Progenitor cell of endocrine pancreas (in vitro differentiated cells): ENCODE data around the gene DNAH9. TPM values are rescaled to one million over a fixed set of nuclear protein-coding genes. Genes with fewer than 3 reads are reported as not detected.
A peak's percentile ranks its signal among the peaks of the same experiment; 100 is the strongest.

ENCODE experiments used
- DNase-seq: peaks from one replicate; pipeline ENCODE4 v3.0.0; 2021; ENCODE audit warnings: low spot score; ENCODE audit not compliant: unreplicated experiment
- H3K27ac Mint-ChIP-seq: 2 replicates; pipeline ENCODE4 v1.8.0; 2021; ENCODE audit warnings: mild to moderate bottlenecking, moderate library complexity, mixed read lengths
- H3K27me3 Mint-ChIP-seq: 2 replicates; pipeline ENCODE4 v1.8.0; 2021; ENCODE audit warnings: mixed read lengths
- H3K36me3 Mint-ChIP-seq: 2 replicates; pipeline ENCODE4 v1.8.0; 2022; ENCODE audit warnings: mixed read lengths; ENCODE audit not compliant: insufficient read depth
- H3K4me1 Mint-ChIP-seq: 2 replicates; pipeline ENCODE4 v1.8.0; 2021; ENCODE audit warnings: low read depth, mixed read lengths
- H3K4me3 Mint-ChIP-seq: 2 replicates; pipeline ENCODE4 v1.8.0; 2021; ENCODE audit warnings: low read depth, mild to moderate bottlenecking, moderate library complexity, mixed read lengths
- H3K9me3 Mint-ChIP-seq: 2 replicates; pipeline ENCODE4 v1.8.0; 2021; ENCODE audit warnings: low read depth, mixed read lengths
- total RNA-seq: library from RNA; stranded (reverse); gene quantifications from 2 replicates; pipeline ENCODE4 v1.2.1, GENCODE V29; 2021
- TF ChIP-seq, protein P1 (sequence below): fragments of 200-600 bp; sonication (generic); IDR thresholded peaks from one replicate; pipeline ENCODE4 v1.5.0; 2021; ENCODE audit warnings: antibody characterized with exemption, mild to moderate bottlenecking; ENCODE audit not compliant: unreplicated experiment

Gene DNAH9
- total RNA-seq, 1 donor from 2014 or later: 1.5 TPM

DNA sequence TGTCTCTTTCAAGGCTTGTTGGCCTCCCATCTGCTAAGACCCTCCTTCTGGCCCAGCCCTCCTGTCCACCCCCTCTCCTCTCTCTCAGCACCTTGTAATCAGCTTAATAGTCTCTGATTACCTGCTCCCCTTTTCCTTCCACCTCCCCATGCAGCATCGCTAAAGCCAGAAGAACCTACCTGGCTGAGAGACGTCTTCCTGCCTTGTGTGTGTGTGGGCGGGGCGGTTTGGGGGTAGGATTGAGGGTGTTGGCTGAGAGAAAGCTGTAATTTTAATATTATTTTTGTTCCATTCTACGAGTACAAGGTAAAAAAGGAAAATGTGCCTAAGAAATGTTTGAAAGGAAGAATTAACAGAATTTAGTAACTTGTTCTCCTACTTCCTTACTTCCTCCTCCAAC is 3.4 kb downstream of the DNAH9 start:
- Mint-ChIP-seq H3K36me3 (peaks cover 2% of the 10 kb centered on the region), H3K9me3 (no peaks in the 10 kb centered on the region), H3K27me3 (peaks cover 16% of the 10 kb centered on the region), H3K4me1 (peaks cover 5% of the 10 kb centered on the region), H3K4me3 (no peak overlapping the region), H3K27ac (no peak overlapping the region)
- TF ChIP-seq, protein P1, sequence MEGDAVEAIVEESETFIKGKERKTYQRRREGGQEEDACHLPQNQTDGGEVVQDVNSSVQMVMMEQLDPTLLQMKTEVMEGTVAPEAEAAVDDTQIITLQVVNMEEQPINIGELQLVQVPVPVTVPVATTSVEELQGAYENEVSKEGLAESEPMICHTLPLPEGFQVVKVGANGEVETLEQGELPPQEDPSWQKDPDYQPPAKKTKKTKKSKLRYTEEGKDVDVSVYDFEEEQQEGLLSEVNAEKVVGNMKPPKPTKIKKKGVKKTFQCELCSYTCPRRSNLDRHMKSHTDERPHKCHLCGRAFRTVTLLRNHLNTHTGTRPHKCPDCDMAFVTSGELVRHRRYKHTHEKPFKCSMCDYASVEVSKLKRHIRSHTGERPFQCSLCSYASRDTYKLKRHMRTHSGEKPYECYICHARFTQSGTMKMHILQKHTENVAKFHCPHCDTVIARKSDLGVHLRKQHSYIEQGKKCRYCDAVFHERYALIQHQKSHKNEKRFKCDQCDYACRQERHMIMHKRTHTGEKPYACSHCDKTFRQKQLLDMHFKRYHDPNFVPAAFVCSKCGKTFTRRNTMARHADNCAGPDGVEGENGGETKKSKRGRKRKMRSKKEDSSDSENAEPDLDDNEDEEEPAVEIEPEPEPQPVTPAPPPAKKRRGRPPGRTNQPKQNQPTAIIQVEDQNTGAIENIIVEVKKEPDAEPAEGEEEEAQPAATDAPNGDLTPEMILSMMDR: no peak
- no peak for DNase-seq

DNA sequence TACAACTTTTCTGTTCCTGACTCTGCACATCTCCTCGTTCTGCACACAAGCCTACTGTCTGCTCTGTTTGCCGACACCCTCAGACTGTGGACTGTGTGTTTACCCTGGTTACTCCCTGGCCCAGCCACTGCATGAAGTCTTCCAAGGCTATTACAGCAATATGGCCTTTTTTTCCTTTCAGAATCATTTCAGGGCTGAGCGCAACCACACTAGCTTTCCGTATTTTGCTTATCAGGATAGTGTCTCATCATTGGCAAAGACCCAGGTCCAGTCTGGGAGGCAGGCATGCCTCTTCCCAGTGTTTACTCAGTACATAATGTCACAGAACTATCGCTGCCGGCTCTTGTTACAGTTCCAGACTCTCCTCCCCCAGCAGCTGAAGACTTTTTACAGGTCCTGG is 10.1 kb downstream of the DNAH9 start:
- Mint-ChIP-seq H3K4me1 (peaks cover 9% of the 10 kb centered on the region), H3K36me3 (no peaks in the 10 kb centered on the region), H3K4me3 (peak overlapping the region; percentile 5), H3K27ac (peak overlapping the region; percentile 6), H3K27me3 (peaks cover 5% of the 10 kb centered on the region), H3K9me3 (no peaks in the 10 kb centered on the region)
- TF ChIP-seq, protein P1: no peak
- DNase-seq: no peak

DNA sequence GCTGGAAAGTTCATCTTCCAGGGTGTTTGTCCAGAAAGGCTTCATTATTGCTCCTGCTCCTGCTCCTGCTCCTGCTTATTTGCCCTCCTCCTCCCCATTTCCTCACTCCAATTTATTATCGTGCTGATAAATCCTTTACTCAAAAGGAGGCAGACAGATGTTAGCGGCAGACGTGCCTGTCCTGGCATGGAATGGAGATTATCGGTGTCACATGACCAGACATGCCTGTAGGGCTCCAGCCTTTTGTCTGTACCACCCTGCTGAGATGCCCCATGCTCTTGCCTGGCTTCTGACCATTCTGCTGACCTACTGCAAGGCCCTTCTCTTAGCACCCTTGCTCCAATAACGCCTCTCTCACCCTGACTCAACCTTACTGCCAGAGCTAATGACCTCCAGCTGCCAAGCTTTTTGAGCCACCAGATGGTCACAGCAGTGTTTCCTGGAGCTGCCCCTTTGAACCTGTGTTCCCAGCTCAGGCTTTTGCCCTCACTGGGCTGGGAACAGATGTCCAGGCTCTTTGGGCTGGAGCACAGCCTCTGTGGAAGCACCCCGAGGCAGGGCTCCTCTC is 12.8 kb downstream of the DNAH9 start:
- H3K9me3 Mint-ChIP-seq: no peaks in the 10 kb centered on the region
- H3K27me3 Mint-ChIP-seq: peaks cover 1% of the 10 kb centered on the region
- peak overlapping the region; percentile 15 for H3K27ac Mint-ChIP-seq
- no peaks in the 10 kb centered on the region for H3K36me3 Mint-ChIP-seq
- TF ChIP-seq, protein P1: no peak
- no peak overlapping the region for H3K4me3 Mint-ChIP-seq
- H3K4me1 Mint-ChIP-seq: peaks cover 9% of the 10 kb centered on the region
- DNase-seq: no peak

DNA sequence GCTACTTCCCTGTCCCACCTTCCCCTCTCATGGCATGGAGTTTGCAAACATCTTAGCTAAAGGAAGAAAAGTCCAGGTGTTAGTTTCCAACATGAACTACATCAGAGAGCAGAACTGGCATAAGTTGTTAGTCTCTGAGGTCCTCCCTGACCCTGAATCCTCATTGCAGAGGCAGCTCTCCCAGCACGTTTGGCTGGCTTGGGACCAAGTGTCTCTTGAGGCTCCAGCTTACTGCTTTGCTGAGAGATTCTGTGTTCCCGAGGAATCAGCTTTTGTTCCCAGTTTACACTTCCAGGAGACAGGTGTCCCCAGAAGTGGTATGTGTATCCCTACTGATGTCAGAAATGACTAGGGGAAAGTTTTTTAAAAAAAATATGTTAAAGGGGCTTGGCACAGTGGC is 14.7 kb downstream of the DNAH9 start:
- peaks cover 9% of the 10 kb centered on the region for H3K4me1 Mint-ChIP-seq
- H3K27me3 Mint-ChIP-seq: no peaks in the 10 kb centered on the region
- no peak for DNase-seq
- TF ChIP-seq, protein P1: no peak
- H3K4me3 Mint-ChIP-seq: no peak overlapping the region
- H3K36me3 Mint-ChIP-seq: no peaks in the 10 kb centered on the region
- H3K9me3 Mint-ChIP-seq: no peaks in the 10 kb centered on the region
- no peak overlapping the region for H3K27ac Mint-ChIP-seq

DNA sequence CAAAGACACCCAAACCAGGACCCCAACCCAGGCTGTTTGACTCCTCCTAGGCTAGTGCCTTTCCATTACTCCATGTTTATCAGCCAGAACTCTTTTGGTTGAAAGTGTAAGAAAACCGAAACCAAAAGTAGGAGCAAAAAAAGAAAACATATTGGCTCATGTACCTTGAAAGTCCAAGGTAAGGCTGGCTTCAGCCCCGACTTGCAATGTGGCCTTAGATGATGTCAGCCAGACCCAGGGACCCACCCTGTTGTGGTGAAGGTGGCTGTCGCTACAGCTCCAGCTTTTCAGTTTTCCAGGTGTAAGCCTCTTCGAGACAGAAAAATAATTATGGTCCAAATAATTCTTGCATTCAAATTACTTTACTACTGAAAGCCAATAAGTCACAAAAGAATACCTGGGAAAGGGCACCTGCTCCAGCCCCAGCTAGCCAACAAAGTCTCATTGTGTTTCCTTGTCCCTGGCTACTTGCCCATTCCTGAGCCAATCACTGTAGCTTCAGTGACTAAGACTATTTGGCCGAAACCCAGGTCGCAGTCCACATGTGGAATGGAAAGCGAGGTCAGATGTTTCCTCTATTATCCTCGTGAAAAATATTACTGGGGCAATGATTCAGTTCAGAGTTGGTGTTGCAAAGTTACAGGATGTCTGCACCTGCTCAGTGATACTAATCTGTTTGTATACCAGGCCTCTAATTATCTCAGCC is 20.7 kb downstream of the DNAH9 start:
- Mint-ChIP-seq H3K9me3 (no peaks in the 10 kb centered on the region), H3K27ac (no peak overlapping the region), H3K4me3 (no peak overlapping the region), H3K27me3 (peaks cover 9% of the 10 kb centered on the region), H3K4me1 (no peaks in the 10 kb centered on the region), H3K36me3 (no peaks in the 10 kb centered on the region)
- TF ChIP-seq, protein P1: no peak
- no peak for DNase-seq
